A549 (cell line): ENCODE measurements around the gene VSTM4. TPM values are rescaled to one million over a fixed set of nuclear protein-coding genes. Genes with fewer than 3 reads are reported as not detected.

Source experiments
- ATAC-seq, 2 experiments: fragments of 200-7000 bp in 1 of 2; fragments of >200 bp in 1 of 2; cut with Nextera tagmentation in 1 of 2; cut with Tn5 transposase in 1 of 2; 3 replicates each; pipeline versions ENCODE4 v1.8.0 to v1.9.1; 2018 to 2020; ENCODE audit warnings: mild to moderate bottlenecking in 1 of 2, moderate library complexity in 1 of 2
- CTCF ChIA-PET: fragments of 300-600 bp; sonication (Branson Sonifier 250); formaldehyde crosslinking; extraction: SDS; loops from one replicate; lab custom pipeline; 2021; ENCODE audit warnings: antibody characterized with exemption, inconsistent platforms; lab: Yijun Ruan, JAX
- POLR2A ChIA-PET: fragments of 350-600 bp; formaldehyde crosslinking; extraction: SDS; loops from one replicate; lab custom pipeline; 2021; ENCODE audit warnings: antibody characterized with exemption, inconsistent platforms; lab: Yijun Ruan, JAX
- DNase-seq, 2 experiments: peaks; one replicate each; pipeline versions ENCODE4 v3.0.0 to v3.0.0-alpha.2; 2011 to 2016; ENCODE audit warnings: low read depth in 1 of 2, low spot score in 1 of 2
- FAIRE-seq: peaks from 2 replicates; lab custom pipeline; 2011; peaks lifted over from hg19 to GRCh38; lab: Jason Lieb, UNC
- H3K27ac ChIP-seq, 2 experiments: fragments of >200 bp; sonication (Bioruptor Twin); formaldehyde crosslinking; 3 replicates each; pipeline ENCODE4 v1.5.1; 2016 to 2017
- H3K4me1 ChIP-seq: fragments of >200 bp; sonication (Bioruptor Twin); formaldehyde crosslinking; 3 replicates; pipeline ENCODE4 v1.6.1; 2016
- H3K4me2 ChIP-seq: fragments of >200 bp; sonication (Bioruptor Twin); formaldehyde crosslinking; 3 replicates; pipeline ENCODE4 v1.6.1; 2016
- H3K4me3 ChIP-seq: fragments of >200 bp; sonication (Bioruptor Twin); formaldehyde crosslinking; 3 replicates; pipeline ENCODE4 v1.5.1; 2016
- H3K9me3 ChIP-seq: fragments of >200 bp; sonication (Bioruptor Twin); formaldehyde crosslinking; 3 replicates; pipeline ENCODE4 v1.6.1; 2016
- CBX2 ChIP-seq: fragments of 200-600 bp; sonication (generic); IDR thresholded peaks from 2 replicates; pipeline ENCODE4 v1.6.1; 2016; ENCODE audit warnings: low read depth, mild to moderate bottlenecking, borderline replicate concordance
- CEBPB ChIP-seq, 2 experiments: fragments of >200 bp in 1 of 2; sonication (Bioruptor Twin) in 1 of 2; formaldehyde crosslinking in 1 of 2; IDR thresholded peaks; 2 replicates each; pipeline ENCODE4 v1.6.1; 2012 to 2016
- CTCF ChIP-seq: fragments of >200 bp; sonication (Bioruptor Twin); formaldehyde crosslinking; IDR thresholded peaks from 3 replicates; pipeline ENCODE4 v1.5.1; 2016
- EP300 ChIP-seq, 2 experiments: fragments of >200 bp; sonication (Bioruptor Twin); formaldehyde crosslinking; IDR thresholded peaks; 2 replicates in 1 of 2; 3 replicates in 1 of 2; pipeline ENCODE4 v1.6.1; 2016 to 2017
- FOSL2 ChIP-seq, 2 experiments: fragments of 450-650 bp in 1 of 2; fragments of >200 bp in 1 of 2; sonication (Bioruptor Twin) in 1 of 2; formaldehyde crosslinking; IDR thresholded peaks; 2 replicates each; pipeline versions ENCODE4 v1.5.0 to v1.6.1; 2016 to 2020; ENCODE audit warnings: mild to moderate bottlenecking in 1 of 2, moderate library complexity in 1 of 2
- GATA3 ChIP-seq: IDR thresholded peaks from 2 replicates; pipeline ENCODE4 v1.6.1; 2012; ENCODE audit warnings: borderline replicate concordance
- HDAC2 ChIP-seq: fragments of 200-600 bp; sonication (generic); IDR thresholded peaks from 2 replicates; pipeline ENCODE4 v1.6.1; 2016
- HES2 ChIP-seq: fragments of >200 bp; sonication (Bioruptor Twin); formaldehyde crosslinking; IDR thresholded peaks from 2 replicates; pipeline ENCODE4 v1.6.1; 2016
- HOXA7 ChIP-seq: fragments of 250-450 bp; sonication (Bioruptor Pico); IDR thresholded peaks from 2 replicates; pipeline ENCODE4 v1.5.0; 2020; ENCODE audit warnings: mild to moderate bottlenecking, moderate library complexity
- HOXB5 ChIP-seq: fragments of 250-450 bp; sonication (Bioruptor Pico); IDR thresholded peaks from 2 replicates; pipeline ENCODE4 v1.5.0; 2020; ENCODE audit warnings: mild to moderate bottlenecking, moderate library complexity
- JUN ChIP-seq, 2 experiments: fragments of >200 bp; sonication (Bioruptor Twin); formaldehyde crosslinking; IDR thresholded peaks; 2 replicates in 1 of 2; 3 replicates in 1 of 2; pipeline ENCODE4 v1.6.1; 2016 to 2017
- JUNB ChIP-seq: fragments of >200 bp; sonication (Bioruptor Twin); formaldehyde crosslinking; IDR thresholded peaks from 2 replicates; pipeline ENCODE4 v1.6.1; 2016
- KDM1A ChIP-seq: fragments of 200-600 bp; sonication (generic); IDR thresholded peaks from 2 replicates; pipeline ENCODE4 v1.6.1; 2016; ENCODE audit warnings: low read depth, mild to moderate bottlenecking
- KDM5A ChIP-seq: fragments of 200-600 bp; sonication (generic); IDR thresholded peaks from 2 replicates; pipeline ENCODE4 v1.6.1; 2016; ENCODE audit warnings: antibody characterized with exemption, mild to moderate bottlenecking
- MAZ ChIP-seq: fragments of 150-350 bp; IDR thresholded peaks from 2 replicates; pipeline ENCODE4 v1.6.1; 2014; ENCODE audit warnings: antibody characterized with exemption, low read depth, low read length, borderline replicate concordance
- PHF8 ChIP-seq: fragments of 200-600 bp; sonication (generic); IDR thresholded peaks from 2 replicates; pipeline ENCODE4 v1.6.1; 2016; ENCODE audit warnings: low read depth, mild to moderate bottlenecking, antibody characterized with exemption, moderate library complexity, borderline replicate concordance
- POLR2AphosphoS2 ChIP-seq: conservative IDR thresholded peaks from 2 replicates; pipeline ENCODE4 v1.6.1; 2012; ENCODE audit warnings: low read length, improper control_type of control experiment, inconsistent platforms
- RAD21 ChIP-seq, 2 experiments: fragments of >200 bp in 1 of 2; sonication (Bioruptor Twin) in 1 of 2; formaldehyde crosslinking in 1 of 2; IDR thresholded peaks in 1 of 2; conservative IDR thresholded peaks in 1 of 2; 2 replicates in 1 of 2; 3 replicates in 1 of 2; pipeline ENCODE4 v1.6.1; 2012 to 2018; ENCODE audit warnings: inconsistent platforms in 1 of 2
- RNF2 ChIP-seq: fragments of 200-600 bp; sonication (generic); IDR thresholded peaks from 2 replicates; pipeline ENCODE4 v1.6.1; 2016; ENCODE audit warnings: low read depth, mild to moderate bottlenecking, antibody characterized with exemption, moderate library complexity, borderline replicate concordance
- TP53 ChIP-seq: fragments of 250-450 bp; sonication (Bioruptor Pico); IDR thresholded peaks from 2 replicates; pipeline ENCODE4 v1.5.0; 2021; ENCODE audit warnings: mild to moderate bottlenecking, moderate library complexity
- ZFP36 ChIP-seq: fragments of 450-650 bp; IDR thresholded peaks from 2 replicates; pipeline ENCODE4 v1.6.1; 2014; ENCODE audit warnings: borderline replicate concordance; ENCODE audit not compliant: partially characterized antibody
- ZSCAN20 ChIP-seq: fragments of 250-450 bp; sonication (Bioruptor Pico); IDR thresholded peaks from 2 replicates; pipeline ENCODE4 v1.8.0; 2022; ENCODE audit warnings: mild to moderate bottlenecking, moderate library complexity
- WGBS: methylation state at CpG from one replicate; pipeline ENCODE4 v1.1.6; 2017; ENCODE audit errors: missing lambda C conversion rate; 5-methylcytosine and 5-hydroxymethylcytosine counted together
- polyA plus RNA-seq, 4 experiments: library from polyadenylated mRNA; depleted of rRNA in 3 of 4; stranded (reverse); fragments of >200 nt; fragmentation: RNase III in 1 of 4; extraction: RNeasy Plus Mini Kit Qiagen cat#74134 plus additional on column Dnase treatment in 1 of 4; gene quantifications; 2 replicates in 3 of 4; 3 replicates in 1 of 4; pipeline ENCODE4 v1.2.3, GENCODE V29; 2011 to 2017
- TF ChIP-seq, protein P1 (sequence below): fragments of 250-450 bp; sonication (Bioruptor Pico); IDR thresholded peaks from 2 replicates; pipeline ENCODE4 v1.5.0; 2021; ENCODE audit warnings: mild to moderate bottlenecking, moderate library complexity, borderline replicate concordance

Gene VSTM4
- polyA plus RNA-seq, 2 of the 4 experiments (the other 2 are of a cell fraction) = 0.18 to 0.53 TPM

GRCh38 chr10:49066944-49067730 lies 48.2 kb downstream of the VSTM4 start:
- peak in 1 of 2 experiments; percentile 13; a peak in 1 of 4 replicates for TF ChIP-seq CEBPB (IDR thresholded peaks at IDR 0.05)
- TF ChIP-seq KDM5A = no peak
- TF ChIP-seq, all 56 proteins: peak for 1
- ChIA-PET CTCF (no interaction called here), POLR2A (no interaction called here)
- FAIRE-seq = no peak
- no peak overlapping the region for H3K4me3 ChIP-seq
- no peak overlapping the region for H3K27ac ChIP-seq
- no peaks in the 10 kb centered on the region for H3K4me1 ChIP-seq
- WGBS = 41% methylated on average over 5 of the region's 5 CpGs
- ATAC-seq = no peak
- no peak overlapping the region for H3K4me2 ChIP-seq
- no peaks in the 10 kb centered on the region for H3K9me3 ChIP-seq
- no peak for DNase-seq

DNA sequence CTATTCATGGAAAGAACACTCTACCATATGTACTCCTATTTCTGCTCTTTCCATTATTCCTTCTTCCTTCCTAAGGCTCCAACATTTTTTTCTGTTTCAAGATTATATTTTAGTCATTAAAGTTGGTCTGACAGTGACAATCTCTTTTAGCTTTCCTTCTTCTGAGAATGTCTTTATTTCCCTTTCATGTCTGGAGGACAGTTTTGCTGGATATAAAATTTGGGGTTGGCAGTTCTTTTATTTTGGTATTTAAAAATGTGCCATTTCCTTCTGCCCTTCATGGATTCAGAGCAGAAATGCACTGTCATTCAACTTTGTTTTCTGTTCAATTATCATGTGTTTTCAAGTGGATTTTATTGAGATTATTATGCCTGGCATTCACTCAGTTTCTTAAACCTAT lies 53.1 kb downstream of the VSTM4 start:
- H3K9me3 ChIP-seq = no peaks in the 10 kb centered on the region; the same call in 2 of the 3 replicates
- ChIA-PET POLR2A (no interaction called here), CTCF (no interaction called here)
- no peak for DNase-seq
- ATAC-seq = no peak
- no peak overlapping the region for H3K27ac ChIP-seq
- no peak overlapping the region for H3K4me3 ChIP-seq
- H3K4me1 ChIP-seq = no peaks in the 10 kb centered on the region
- H3K4me2 ChIP-seq = no peak overlapping the region
- TF ChIP-seq HDAC2 = no peak
- TF ChIP-seq RAD21 (conservative IDR thresholded peaks at IDR 0.05 in 1 of 2, IDR thresholded peaks at IDR 0.05 in 1 of 2) = no peak
- TF ChIP-seq PHF8 = no peak
- no peak for TF ChIP-seq HOXA7
- TF ChIP-seq KDM1A = no peak
- no peak for TF ChIP-seq JUNB
- TF ChIP-seq GATA3 = no peak
- no peak for TF ChIP-seq CEBPB (IDR thresholded peaks at IDR 0.05)
- no peak for TF ChIP-seq EP300 (IDR thresholded peaks at IDR 0.05)
- no peak for TF ChIP-seq MAZ
- no peak for TF ChIP-seq POLR2AphosphoS2
- TF ChIP-seq ZFP36 = no peak
- TF ChIP-seq FOSL2 (IDR thresholded peaks at IDR 0.05) = no peak
- TF ChIP-seq FOSL2 (CRISPR knock-in tag; IDR thresholded peaks at IDR 0.05) = no peak
- no peak for TF ChIP-seq HES2
- no peak for TF ChIP-seq RNF2
- TF ChIP-seq CBX2 = no peak
- no peak for FAIRE-seq

DNA sequence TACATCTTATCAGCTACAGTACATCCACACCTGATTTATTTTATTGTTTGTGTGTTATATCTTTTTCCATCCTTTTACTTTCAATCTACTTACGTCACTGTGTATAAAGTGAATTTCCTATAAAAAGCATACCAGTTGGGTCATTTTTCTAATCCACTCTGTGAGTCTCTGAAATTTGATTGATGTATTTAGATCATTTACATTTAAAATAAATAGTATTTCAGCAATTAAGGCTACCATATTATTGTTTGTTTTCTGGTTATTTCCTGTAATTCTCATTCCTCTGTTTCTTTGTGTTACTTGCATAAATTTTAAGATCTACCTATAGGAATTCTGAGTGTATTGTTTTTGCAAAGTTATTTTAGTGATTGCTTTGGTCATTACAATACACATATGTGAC lies 53.7 kb downstream of the VSTM4 start:
- Histone ChIP-seq H3K4me1 (no peaks in the 10 kb centered on the region), H3K4me2 (no peak overlapping the region), H3K27ac (no peak overlapping the region), H3K9me3 (no peaks in the 10 kb centered on the region; the same call in 2 of the 3 replicates), H3K4me3 (no peak overlapping the region)
- ATAC-seq (no peak), DNase-seq (no peak), FAIRE-seq (peak; percentile 23)
- 79% methylated on average over 1 of the region's 1 CpG for WGBS
- POLR2A ChIA-PET = no interaction called here
- CTCF ChIA-PET = no interaction called here
- TF ChIP-seq JUN (IDR thresholded peaks at IDR 0.05) (no peak), CTCF (no peak), JUNB (no peak), ZSCAN20 (CRISPR knock-in tag) (no peak), TP53 (CRISPR knock-in tag) (no peak), KDM5A (no peak), HOXB5 (CRISPR knock-in tag) (no peak)
- TF ChIP-seq, protein P1, sequence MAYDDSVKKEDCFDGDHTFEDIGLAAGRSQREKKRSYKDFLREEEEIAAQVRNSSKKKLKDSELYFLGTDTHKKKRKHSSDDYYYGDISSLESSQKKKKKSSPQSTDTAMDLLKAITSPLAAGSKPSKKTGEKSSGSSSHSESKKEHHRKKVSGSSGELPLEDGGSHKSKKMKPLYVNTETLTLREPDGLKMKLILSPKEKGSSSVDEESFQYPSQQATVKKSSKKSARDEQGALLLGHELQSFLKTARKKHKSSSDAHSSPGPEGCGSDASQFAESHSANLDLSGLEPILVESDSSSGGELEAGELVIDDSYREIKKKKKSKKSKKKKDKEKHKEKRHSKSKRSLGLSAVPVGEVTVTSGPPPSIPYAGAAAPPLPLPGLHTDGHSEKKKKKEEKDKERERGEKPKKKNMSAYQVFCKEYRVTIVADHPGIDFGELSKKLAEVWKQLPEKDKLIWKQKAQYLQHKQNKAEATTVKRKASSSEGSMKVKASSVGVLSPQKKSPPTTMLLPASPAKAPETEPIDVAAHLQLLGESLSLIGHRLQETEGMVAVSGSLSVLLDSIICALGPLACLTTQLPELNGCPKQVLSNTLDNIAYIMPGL = no peak
